Measurements from ENCODE around the gene OR10A2.
"Not testable (repeated sequence)": the region's sequence is repeated elsewhere in the genome, so short reads cannot be mapped to it uniquely, and the experiment has no call there.

OR10A2 gene

GRCh38 chr11:6862961-6863360 is at the start of gene OR10A2:
OR10A2 (plus strand) TSS chr11:6863057; CDS start chr11:6869755, 6,698 bp downstream.
- FAIRE-seq = no peak

- FAIRE-seq = no peak
These were observed 49.2 kb upstream of the OR10A2 start for GRCh38 chr11:6813656-6814055.

- FAIRE-seq = no peak
These were observed 45.2 kb upstream of the OR10A2 start for GRCh38 chr11:6817694-6818093.

GRCh38 chr11:6818967-6819366 is 43.9 kb upstream of the OR10A2 start:
- no peak for FAIRE-seq

GRCh38 chr11:6824136-6824823 is 38.6 kb upstream of the OR10A2 start:
- FAIRE-seq = no peak

GRCh38 chr11:6825231-6825744 is 37.6 kb upstream of the OR10A2 start:
- no peak for FAIRE-seq

- no peak for FAIRE-seq
These were observed 34.8 kb upstream of the OR10A2 start for GRCh38 chr11:6828103-6828502.

- FAIRE-seq = no peak
These were observed 29.5 kb upstream of the OR10A2 start for GRCh38 chr11:6833356-6833755.

GRCh38 chr11:6834021-6834420 is 28.8 kb upstream of the OR10A2 start:
- FAIRE-seq = no peak

GRCh38 chr11:6841694-6842093 is 21.2 kb upstream of the OR10A2 start:
- FAIRE-seq = no peak

- FAIRE-seq = no peak
These were observed 19.2 kb upstream of the OR10A2 start for GRCh38 chr11:6843670-6844069.

GRCh38 chr11:6844356-6844755 is 18.5 kb upstream of the OR10A2 start:
- FAIRE-seq = no peak

- FAIRE-seq = no peak
These were observed 17.5 kb upstream of the OR10A2 start, which contains the start of gene OR10A5 for GRCh38 chr11:6845383-6845782. OR10A5 (plus strand) TSS chr11:6845683; CDS start chr11:6845683, 0 bp downstream.

GRCh38 chr11:6850526-6850925 is 12.3 kb upstream of the OR10A2 start:
- no peak for FAIRE-seq

- not testable (repeated sequence) for FAIRE-seq
These were observed 8.1 kb upstream of the OR10A2 start for GRCh38 chr11:6854801-6855200.

GRCh38 chr11:6855971-6856541 is 6.8 kb upstream of the OR10A2 start:
- no peak for FAIRE-seq

- FAIRE-seq = no peak
These were observed 6.0 kb upstream of the OR10A2 start for GRCh38 chr11:6856871-6857270.

GRCh38 chr11:6864438-6864837 is 1.6 kb downstream of the OR10A2 start:
- FAIRE-seq = no peak

GRCh38 chr11:6871278-6871677 is 8.4 kb downstream of the OR10A2 start:
- FAIRE-seq = no peak

- no peak for FAIRE-seq
These were observed 12.9 kb downstream of the OR10A2 start for GRCh38 chr11:6875761-6876160.

GRCh38 chr11:6876325-6876724 is 13.5 kb downstream of the OR10A2 start, which contains the start of gene OR10A4:
OR10A4 (plus strand) TSS chr11:6876625; CDS start chr11:6876648, 23 bp downstream.
- no peak for FAIRE-seq

- FAIRE-seq = no peak
These were observed 14.1 kb downstream of the OR10A2 start for GRCh38 chr11:6876914-6877313.

GRCh38 chr11:6882751-6883150 is 19.9 kb downstream of the OR10A2 start:
- FAIRE-seq = no peak

- FAIRE-seq = not testable (repeated sequence)
These were observed 24.9 kb downstream of the OR10A2 start for GRCh38 chr11:6887711-6888110.

Measured in islet of Langerhans (tissue), 1 donor.